Measurements from ENCODE around the gene SHLD1.

SHLD1 gene

GRCh38 chr20:5840411-5841002, 90.3 kb downstream of the SHLD1 start:
- Histone ChIP-seq H3K4me3 (ENCODE audit: low read length) (no peak overlapping the region), H2AFZ (ENCODE audit: low read length) (no peak overlapping the region), H3K9me3 (replicated peaks; ENCODE audit: insufficient read depth, low read length) (no peaks in the 10 kb centered on the region), H3K79me2 (ENCODE audit: low read length) (no peaks in the 10 kb centered on the region), H3K36me3 (replicated peaks; ENCODE audit: insufficient read depth, low read length) (no peaks in the 10 kb centered on the region), H3K9ac (ENCODE audit: low read length) (no peak overlapping the region), H3F3A (ENCODE audit: insufficient read depth, low read length) (no peaks in the 10 kb centered on the region), H3K27ac (ENCODE audit: low read length) (no peak overlapping the region), H3K9me2 (replicated peaks; ENCODE audit: insufficient read depth, low read length) (no peaks in the 10 kb centered on the region), H3K27me3 (replicated peaks; ENCODE audit: insufficient read depth, low read length) (no peaks in the 10 kb centered on the region), H3K4me1 (ENCODE audit: low read length) (no peaks in the 10 kb centered on the region), H4K20me1 (ENCODE audit: insufficient read depth, low read length) (no peaks in the 10 kb centered on the region), H3K4me2 (ENCODE audit: low read depth, low read length) (no peak overlapping the region)
- no peak for DNase-seq
- TF ChIP-seq EZH2 (optimal IDR thresholded peaks at IDR 0.05; ENCODE audit: low read depth, low read length) (no peak), EZH2phosphoT487 (IDR thresholded peaks at IDR 0.05; ENCODE audit: low read length) (no peak), CTCF (IDR thresholded peaks at IDR 0.05; ENCODE audit: low read length) (no peak)

GRCh38 chr20:5841522-5841921, 91.3 kb downstream of the SHLD1 start:
- Histone ChIP-seq H4K20me1 (ENCODE audit: insufficient read depth, low read length) (no peaks in the 10 kb centered on the region), H2AFZ (ENCODE audit: low read length) (no peak overlapping the region), H3K27me3 (replicated peaks; ENCODE audit: insufficient read depth, low read length) (no peaks in the 10 kb centered on the region), H3K4me1 (ENCODE audit: low read length) (peaks cover 7% of the 10 kb centered on the region; the same call in 1 of the 2 replicates), H3K9me3 (replicated peaks; ENCODE audit: insufficient read depth, low read length) (no peaks in the 10 kb centered on the region), H3K36me3 (replicated peaks; ENCODE audit: insufficient read depth, low read length) (no peaks in the 10 kb centered on the region), H3K4me3 (ENCODE audit: low read length) (no peak overlapping the region), H3K9ac (ENCODE audit: low read length) (no peak overlapping the region), H3K4me2 (ENCODE audit: low read depth, low read length) (no peak overlapping the region), H3F3A (ENCODE audit: insufficient read depth, low read length) (no peaks in the 10 kb centered on the region), H3K9me2 (replicated peaks; ENCODE audit: insufficient read depth, low read length) (no peaks in the 10 kb centered on the region), H3K79me2 (ENCODE audit: low read length) (no peaks in the 10 kb centered on the region), H3K27ac (ENCODE audit: low read length) (no peak overlapping the region)
- DNase-seq, result no peak
- TF ChIP-seq EZH2phosphoT487 (IDR thresholded peaks at IDR 0.05; ENCODE audit: low read length) (no peak), EZH2 (optimal IDR thresholded peaks at IDR 0.05; ENCODE audit: low read depth, low read length) (no peak), CTCF (IDR thresholded peaks at IDR 0.05; ENCODE audit: low read length) (no peak)

- peaks cover 7% of the 10 kb centered on the region; the same call in 1 of the 2 replicates for H3K4me1 ChIP-seq (ENCODE audit: low read length)
- no peaks in the 10 kb centered on the region for H3K79me2 ChIP-seq (ENCODE audit: low read length)
- no peak overlapping the region for H3K27ac ChIP-seq (ENCODE audit: low read length)
- no peak overlapping the region for H3K9ac ChIP-seq (ENCODE audit: low read length)
- H3F3A ChIP-seq (ENCODE audit: insufficient read depth, low read length), result no peaks in the 10 kb centered on the region
- no peak overlapping the region for H3K4me3 ChIP-seq (ENCODE audit: low read length)
- no peaks in the 10 kb centered on the region for H3K9me2 ChIP-seq (replicated peaks; ENCODE audit: insufficient read depth, low read length)
- H3K4me2 ChIP-seq (ENCODE audit: low read depth, low read length), result no peak overlapping the region
- no peaks in the 10 kb centered on the region for H4K20me1 ChIP-seq (ENCODE audit: insufficient read depth, low read length)
- no peaks in the 10 kb centered on the region for H3K9me3 ChIP-seq (replicated peaks; ENCODE audit: insufficient read depth, low read length)
- no peak overlapping the region for H2AFZ ChIP-seq (ENCODE audit: low read length)
- no peaks in the 10 kb centered on the region for H3K27me3 ChIP-seq (replicated peaks; ENCODE audit: insufficient read depth, low read length)
- no peaks in the 10 kb centered on the region for H3K36me3 ChIP-seq (replicated peaks; ENCODE audit: insufficient read depth, low read length)
- no peak for DNase-seq
- no peak for TF ChIP-seq CTCF (IDR thresholded peaks at IDR 0.05; ENCODE audit: low read length)
- TF ChIP-seq EZH2 (optimal IDR thresholded peaks at IDR 0.05; ENCODE audit: low read depth, low read length), result no peak
- no peak for TF ChIP-seq EZH2phosphoT487 (IDR thresholded peaks at IDR 0.05; ENCODE audit: low read length)
Measured at GRCh38 chr20:5842465-5842864, 92.3 kb downstream of the SHLD1 start.

Measured in MM.1S (cell line).